GM21515 (cell line): ENCODE results near the gene TTLL13.

ENCODE experiments used
- ATAC-seq: cut with Tn5 transposase; IDR thresholded peaks from one replicate; pipeline ENCODE4 v1.9.1; 2021; ENCODE audit not compliant: unreplicated experiment

TTLL13 gene

DNA sequence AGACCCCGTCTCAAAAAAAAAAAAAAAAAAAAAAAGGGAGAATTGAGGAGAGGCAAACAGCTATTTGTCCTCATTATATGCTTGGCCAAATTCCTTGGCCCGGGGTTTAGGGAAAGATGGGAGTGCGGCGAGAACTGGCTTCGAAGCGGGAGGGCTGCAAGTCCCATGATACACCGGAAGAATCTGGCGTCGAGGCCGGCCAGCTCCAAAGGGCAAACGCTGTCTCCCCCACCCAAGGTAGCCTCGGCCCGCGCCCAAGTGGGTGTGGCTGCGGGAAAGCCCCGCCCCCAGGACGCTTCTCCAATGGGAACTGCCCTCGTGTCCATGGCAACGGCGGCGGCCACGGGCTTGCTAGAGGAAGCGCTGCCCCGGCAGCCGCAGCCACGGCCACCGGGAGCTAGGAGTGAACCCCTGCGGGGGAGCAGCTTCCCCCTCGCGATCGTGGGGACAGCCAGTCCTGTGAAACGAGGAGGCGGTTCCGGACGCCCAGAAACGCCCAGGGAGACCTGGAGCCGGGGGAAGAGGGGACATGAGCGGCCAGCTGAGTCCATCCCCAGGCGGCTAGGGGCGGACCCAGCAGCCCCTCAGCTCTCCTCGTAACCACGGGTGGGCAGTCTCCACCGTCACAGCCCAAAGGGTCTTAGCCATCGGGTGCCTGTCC is at the start of gene TTLL13:
TSS of gene TTLL13 (plus strand) at position 354 of the 661 bp plus-strand sequence. CDS start 1,075 bp downstream, outside the sequence.
- ATAC-seq = no peak

DNA sequence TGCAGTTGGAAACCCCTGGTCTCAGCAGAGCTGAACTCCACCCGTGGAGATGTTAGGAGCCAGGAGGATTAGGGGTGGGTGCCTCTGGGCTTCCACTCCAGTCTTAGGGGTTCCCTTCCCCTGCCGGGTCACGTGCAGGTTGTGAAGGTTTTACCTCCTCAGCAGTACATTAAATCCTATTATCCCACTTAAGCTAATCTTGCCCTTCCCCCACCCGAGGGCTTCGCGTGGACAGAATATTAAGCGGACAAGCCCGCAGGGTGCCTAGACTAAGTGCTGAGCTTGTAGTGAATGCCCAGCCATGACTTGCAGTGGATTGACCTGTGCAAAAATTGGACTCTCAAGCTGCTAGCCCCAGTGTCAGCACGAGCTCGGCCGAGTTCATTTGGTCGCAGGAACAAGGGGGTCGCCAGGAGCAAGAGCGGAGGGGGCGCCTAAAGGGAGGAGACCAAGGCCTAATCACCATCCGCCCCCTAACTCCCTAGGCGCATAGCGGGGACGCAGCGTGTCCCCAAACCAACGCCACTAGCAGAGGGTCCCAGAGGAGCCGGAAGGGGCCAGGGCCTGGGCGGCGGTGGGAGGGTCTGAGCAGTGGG is 48.7 kb upstream of the TTLL13 start:
- peak; percentile 14 for ATAC-seq

GRCh38 chr15:90201130-90201943 is 48.0 kb upstream of the TTLL13 start, which contains the start of gene SEMA4B:
TSS of gene SEMA4B (plus strand) at chr15:90201330. CDS start at chr15:90201579, 249 bp downstream.
- ATAC-seq = peak; percentile 82

- no peak for ATAC-seq
Measured at GRCh38 chr15:90201944-90202375, 47.4 kb upstream of the TTLL13 start.

- ATAC-seq = no peak
Measured at GRCh38 chr15:90202929-90203328, 46.4 kb upstream of the TTLL13 start.

- no peak for ATAC-seq
Measured at GRCh38 chr15:90203473-90203872, 45.9 kb upstream of the TTLL13 start.

DNA sequence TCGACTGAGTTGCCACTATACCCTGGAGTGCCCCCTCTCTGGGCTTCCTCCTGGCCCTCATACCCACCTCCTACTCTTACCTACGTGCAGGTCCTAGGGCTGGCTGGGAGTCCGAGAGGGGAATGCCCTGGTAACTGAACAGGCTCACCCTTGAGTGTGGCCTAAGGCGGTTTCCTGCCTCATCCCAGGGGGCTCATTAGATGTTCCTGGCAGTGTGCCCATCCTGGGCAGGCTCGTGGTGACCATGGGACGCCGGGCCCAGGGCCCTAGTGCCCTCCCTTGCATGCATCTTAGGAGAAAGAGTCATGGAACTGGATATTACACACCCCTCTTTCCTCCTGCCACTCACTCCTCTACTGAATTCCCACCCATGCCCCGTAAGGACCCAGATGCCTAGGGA is 45.4 kb upstream of the TTLL13 start:
- ATAC-seq = no peak

DNA sequence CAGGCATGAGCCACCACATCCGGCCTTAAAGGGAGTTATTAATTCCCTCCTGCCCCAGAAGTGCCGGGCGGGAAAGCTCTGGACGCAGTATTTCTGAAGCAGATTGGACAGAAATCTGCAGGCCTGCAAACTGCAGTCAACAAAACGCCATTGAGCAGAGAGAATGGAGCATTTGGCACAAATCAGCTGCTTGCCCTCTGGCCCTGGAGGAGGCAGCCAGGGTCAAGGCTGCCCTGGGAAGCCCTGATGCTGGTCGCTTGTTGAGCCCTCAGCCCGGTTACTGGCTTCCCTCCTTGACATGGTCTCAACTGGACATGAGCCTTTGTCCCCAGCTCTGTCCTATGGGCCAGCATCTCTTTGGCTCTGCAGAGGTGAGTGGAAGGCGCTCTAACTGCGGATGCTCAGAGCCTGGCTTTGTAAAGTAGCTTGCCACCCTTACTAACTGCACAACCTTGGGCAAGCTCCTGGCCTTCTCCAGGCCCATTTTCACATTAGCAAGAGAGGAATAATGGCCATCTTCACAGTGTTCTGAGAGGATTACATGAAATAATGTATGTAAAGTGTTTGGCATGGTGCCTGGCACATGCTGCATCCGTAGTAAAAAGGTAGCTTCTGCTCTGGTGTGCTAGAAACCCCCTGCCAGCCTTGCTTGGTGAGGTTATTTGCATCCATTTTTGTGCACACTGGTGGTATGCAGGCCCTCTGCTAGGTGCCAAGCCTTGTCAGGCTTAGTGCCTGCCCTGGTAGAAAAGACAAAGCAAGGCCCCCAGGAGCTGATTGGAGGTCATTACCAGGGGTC is 44.1 kb upstream of the TTLL13 start:
- ATAC-seq = no peak

DNA sequence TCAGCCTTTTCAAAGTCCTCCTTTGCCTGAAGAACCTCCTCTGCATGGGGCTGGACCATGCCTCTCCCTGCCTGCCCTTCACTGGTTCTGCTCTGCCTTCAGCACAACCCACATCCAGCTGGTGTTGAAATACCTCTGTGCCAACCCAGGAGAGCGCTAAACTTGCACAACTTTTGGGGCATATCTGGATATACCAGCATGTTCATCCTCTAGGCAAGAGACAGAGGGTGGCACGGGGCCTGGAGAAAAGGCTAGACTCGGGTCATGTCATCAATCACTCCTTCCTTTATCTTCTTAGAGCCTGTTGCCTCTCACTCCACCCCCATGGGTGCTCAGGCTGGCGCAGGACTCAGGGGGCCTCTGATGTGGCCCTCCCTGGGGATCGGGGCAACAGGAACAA is 43.5 kb upstream of the TTLL13 start:
- ATAC-seq = no peak

DNA sequence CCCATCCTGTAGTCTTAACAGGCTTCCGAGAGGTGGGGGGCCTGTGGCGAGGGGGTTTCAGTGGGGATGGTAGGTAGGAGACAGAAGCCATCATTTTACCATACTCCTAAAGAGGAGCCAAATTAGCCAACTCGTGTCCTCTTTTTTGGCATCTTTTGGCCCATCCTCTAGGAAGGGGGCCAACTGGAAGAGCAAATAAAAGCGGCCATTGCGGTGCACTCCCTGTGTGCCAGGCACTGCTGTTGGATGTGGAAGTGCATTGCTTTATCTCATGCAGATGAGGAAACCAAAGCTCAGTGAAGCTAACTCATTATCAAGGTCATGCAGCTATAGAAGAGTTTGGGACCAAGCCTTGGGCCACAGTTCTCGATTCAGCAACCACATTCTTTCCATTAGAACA is 42.1 kb upstream of the TTLL13 start:
- ATAC-seq = no peak

- ATAC-seq = no peak
Measured at GRCh38 chr15:90208356-90208755, 41.0 kb upstream of the TTLL13 start.

GRCh38 chr15:90209591-90209990 is 39.8 kb upstream of the TTLL13 start:
- no peak for ATAC-seq

- ATAC-seq = no peak
Measured at GRCh38 chr15:90210593-90210992, 38.8 kb upstream of the TTLL13 start.

GRCh38 chr15:90211009-90211408 is 38.3 kb upstream of the TTLL13 start:
- no peak for ATAC-seq

DNA sequence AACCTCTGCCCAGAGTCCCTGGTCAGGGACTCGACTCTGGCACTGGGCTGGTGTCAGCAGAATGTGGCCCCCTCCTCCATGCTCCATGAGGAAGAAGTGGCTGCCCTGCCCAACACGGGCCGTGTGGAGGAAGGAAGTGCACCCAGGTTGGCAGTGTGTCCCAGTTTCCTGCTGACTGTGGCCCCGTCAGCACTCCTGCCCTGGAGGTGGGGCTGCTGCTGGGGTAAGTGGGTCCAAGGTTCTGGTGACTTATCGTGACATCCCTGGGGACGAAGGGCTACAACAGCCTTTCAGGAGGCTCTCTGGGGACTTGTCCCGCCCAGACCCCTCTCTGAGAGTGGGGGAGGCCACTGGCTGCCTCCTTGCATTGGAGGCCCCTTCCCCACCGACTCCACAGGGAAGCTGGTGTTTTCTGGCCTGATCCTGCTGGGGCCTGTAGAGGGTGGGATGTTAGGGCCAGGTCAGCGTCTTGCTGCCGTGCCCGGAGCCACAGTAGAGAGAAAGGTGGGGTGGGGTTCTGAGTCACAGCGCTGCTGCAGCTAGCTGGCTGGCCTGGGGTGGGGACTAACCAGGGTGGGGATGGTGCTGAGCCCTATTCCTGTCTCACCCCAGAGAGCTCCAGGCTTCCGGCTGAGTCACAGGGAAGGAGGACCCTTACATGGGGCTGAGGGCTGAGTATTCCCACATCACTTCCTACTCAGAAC is 37.8 kb upstream of the TTLL13 start:
- no peak for ATAC-seq

- ATAC-seq = no peak
Measured at GRCh38 chr15:90212221-90213098, 36.9 kb upstream of the TTLL13 start.

- no peak for ATAC-seq
Measured at GRCh38 chr15:90213122-90213817, 36.1 kb upstream of the TTLL13 start.

- ATAC-seq = no peak
Measured at GRCh38 chr15:90213818-90214204, 35.5 kb upstream of the TTLL13 start.
